Choroid plexus epithelial cell (primary cell): ENCODE data around the gene C16orf90.
"Not testable (repeated sequence)": the region's sequence is repeated elsewhere in the genome, so short reads cannot be mapped to it uniquely, and the experiment has no call there.

Experiments used
- DNase-seq: peaks from one replicate; pipeline ENCODE4 v3.0.0-alpha.2; 2010; ENCODE audit warnings: low read depth
- H3K4me3 ChIP-seq: 2 replicates; pipeline ENCODE4 v1.5.1; 2011; ENCODE audit warnings: low read depth, mild to moderate bottlenecking, control low read depth, low read length, moderate library complexity
- CTCF ChIP-seq: conservative IDR thresholded peaks from 2 replicates; pipeline ENCODE4 v1.5.1; 2011; ENCODE audit warnings: low read depth, mild to moderate bottlenecking, control low read depth, inconsistent platforms, low read length, moderate library complexity

The C16orf90 gene

GRCh38 chr16:3534126-3534525 is 38.8 kb upstream of the C16orf90 start:
- H3K4me3 ChIP-seq, result no peak overlapping the region
- DNase-seq, result no peak
- no peak for TF ChIP-seq CTCF

- no peak overlapping the region for H3K4me3 ChIP-seq
- no peak for DNase-seq
- TF ChIP-seq CTCF, result no peak
Measured at GRCh38 chr16:3532741-3533140, 37.5 kb upstream of the C16orf90 start.

- no peak for TF ChIP-seq CTCF
- H3K4me3 ChIP-seq, result no peak overlapping the region
- DNase-seq, result no peak
Measured at GRCh38 chr16:3530371-3530914, 35.2 kb upstream of the C16orf90 start.

GRCh38 chr16:3529175-3529574 is 33.9 kb upstream of the C16orf90 start:
- TF ChIP-seq CTCF, result no peak
- no peak overlapping the region for H3K4me3 ChIP-seq
- no peak for DNase-seq

- no peak overlapping the region for H3K4me3 ChIP-seq
- no peak for DNase-seq
- no peak for TF ChIP-seq CTCF
Measured at GRCh38 chr16:3528406-3528805, 33.1 kb upstream of the C16orf90 start.

GRCh38 chr16:3527216-3527829 is 32.0 kb upstream of the C16orf90 start:
- peak; percentile 73 for TF ChIP-seq CTCF
- not testable (repeated sequence) for H3K4me3 ChIP-seq
- peak; percentile 82 for DNase-seq

GRCh38 chr16:3525951-3526350 is 30.7 kb upstream of the C16orf90 start:
- no peak for DNase-seq
- TF ChIP-seq CTCF, result no peak
- H3K4me3 ChIP-seq, result no peak overlapping the region
